H9 (cell line): ENCODE results near the gene PXK. TPM values are rescaled to one million over a fixed set of nuclear protein-coding genes. Genes with fewer than 3 reads are reported as not detected.

ENCODE experiments used
- DNase-seq: peaks from one replicate; pipeline ENCODE4 v3.0.0-alpha.2; 2017
- H2AFZ ChIP-seq: one replicate; pipeline ENCODE4 v1.6.1; 2013; ENCODE audit warnings: mild to moderate bottlenecking, low read length, control low read depth, moderate library complexity
- H2AK5ac ChIP-seq: 2 replicates; pipeline ENCODE4 v1.6.1; 2013; ENCODE audit warnings: low read length, control low read depth, mixed read lengths; ENCODE audit not compliant: insufficient read length
- H2BK120ac ChIP-seq: one replicate; pipeline ENCODE4 v1.6.1; 2013; ENCODE audit warnings: low read depth, mild to moderate bottlenecking, low read length, control low read depth, inconsistent platforms; ENCODE audit not compliant: poor library complexity, severe bottlenecking
- H2BK12ac ChIP-seq: 2 replicates; pipeline ENCODE4 v1.6.1; 2013; ENCODE audit warnings: low read length, control low read depth, mixed read lengths, low read depth; ENCODE audit not compliant: insufficient read length
- H2BK15ac ChIP-seq: 2 replicates; pipeline ENCODE4 v1.6.1; 2013; ENCODE audit warnings: low read depth, low read length, control low read depth
- H2BK20ac ChIP-seq: one replicate; pipeline ENCODE4 v1.6.1; 2013; ENCODE audit warnings: low read depth, mild to moderate bottlenecking, low read length, control low read depth, inconsistent platforms; ENCODE audit not compliant: poor library complexity, severe bottlenecking
- H2BK5ac ChIP-seq: 2 replicates; pipeline ENCODE4 v1.6.1; 2013; ENCODE audit warnings: low read length, control low read depth, mixed read lengths; ENCODE audit not compliant: insufficient read length
- H3K14ac ChIP-seq: 2 replicates; pipeline ENCODE4 v1.6.1; 2013; ENCODE audit warnings: low read length, control low read depth; ENCODE audit not compliant: insufficient read depth
- H3K18ac ChIP-seq: 2 replicates; pipeline ENCODE4 v1.6.1; 2013; ENCODE audit warnings: low read depth, mild to moderate bottlenecking, mixed read lengths, low read length, control low read depth; ENCODE audit not compliant: insufficient read length
- H3K23ac ChIP-seq: 2 replicates; pipeline ENCODE4 v1.6.1; 2013; ENCODE audit warnings: low read length, control low read depth, mixed read lengths, low read depth; ENCODE audit not compliant: insufficient read length
- H3K23me2 ChIP-seq: 2 replicates; pipeline ENCODE4 v1.6.1; 2013; ENCODE audit warnings: low read depth, mild to moderate bottlenecking, mixed read lengths, low read length, control low read depth; ENCODE audit not compliant: insufficient read length, poor library complexity, severe bottlenecking
- H3K27ac ChIP-seq: 2 replicates; pipeline ENCODE4 v1.5.1; 2013; ENCODE audit warnings: low read length, control low read depth, mixed read lengths, low read depth; ENCODE audit not compliant: insufficient read length
- H3K27me3 ChIP-seq: 2 replicates; pipeline ENCODE4 v1.6.1; 2013; ENCODE audit warnings: low read length, control low read depth, inconsistent platforms; ENCODE audit not compliant: insufficient read depth
- H3K4ac ChIP-seq: 2 replicates; pipeline ENCODE4 v1.6.1; 2013; ENCODE audit warnings: low read depth, mild to moderate bottlenecking, control low read depth, inconsistent platforms, low read length, moderate library complexity
- H3K4me1 ChIP-seq: 2 replicates; pipeline ENCODE4 v1.6.1; 2013; ENCODE audit warnings: low read length, control low read depth, inconsistent platforms; ENCODE audit not compliant: insufficient read depth
- H3K4me2 ChIP-seq: 2 replicates; pipeline ENCODE4 v1.6.1; 2013; ENCODE audit warnings: low read length, control low read depth, mixed read lengths; ENCODE audit not compliant: insufficient read length, insufficient read depth
- H3K56ac ChIP-seq: 2 replicates; pipeline ENCODE4 v1.6.1; 2013; ENCODE audit warnings: low read depth, mild to moderate bottlenecking, mixed read lengths, low read length, control low read depth; ENCODE audit not compliant: insufficient read length
- H3K79me1 ChIP-seq: 2 replicates; pipeline ENCODE4 v1.6.1; 2013; ENCODE audit warnings: low read depth, mild to moderate bottlenecking, moderate library complexity, low read length, control low read depth, inconsistent platforms; ENCODE audit not compliant: insufficient read depth, poor library complexity, severe bottlenecking
- H3K79me2 ChIP-seq: 2 replicates; pipeline ENCODE4 v1.6.1; 2013; ENCODE audit warnings: low read length, control low read depth, inconsistent platforms; ENCODE audit not compliant: insufficient read depth
- H3K9ac ChIP-seq: 2 replicates; pipeline ENCODE4 v1.6.1; 2013; ENCODE audit warnings: low read length, control low read depth, mixed read lengths; ENCODE audit not compliant: insufficient read length; ENCODE audit errors: extremely low read depth
- H3K9me3 ChIP-seq: one replicate; pipeline ENCODE4 v1.6.1; 2013; ENCODE audit warnings: low read depth, low read length, inconsistent platforms; ENCODE audit not compliant: control insufficient read depth
- H3T11ph ChIP-seq: one replicate; pipeline ENCODE4 v1.6.1; 2013; ENCODE audit warnings: mild to moderate bottlenecking, low read length, control low read depth, inconsistent platforms
- H4K20me1 ChIP-seq: one replicate; pipeline ENCODE4 v1.6.1; 2013; ENCODE audit not compliant: control insufficient read depth, insufficient read length, insufficient read depth
- H4K5ac ChIP-seq: 2 replicates; pipeline ENCODE4 v1.6.1; 2013; ENCODE audit warnings: low read depth, mild to moderate bottlenecking, mixed read lengths, low read length, control low read depth; ENCODE audit not compliant: insufficient read length
- H4K8ac ChIP-seq: replicated peaks from 2 replicates; pipeline ENCODE4 v1.6.1; 2013; ENCODE audit warnings: low read length, control low read depth, mixed read lengths, low read depth; ENCODE audit not compliant: insufficient read length
- H4K91ac ChIP-seq: 2 replicates; pipeline ENCODE4 v1.6.1; 2013; ENCODE audit warnings: low read depth, mild to moderate bottlenecking, moderate library complexity, mixed read lengths, low read length, control low read depth; ENCODE audit not compliant: insufficient read length
- H3K27ac Mint-ChIP-seq, 3 experiments: 2 replicates in 2 of 3; 3 replicates in 1 of 3; pipeline ENCODE4 v1.8.0; 2020 to 2021; ENCODE audit warnings: mixed read lengths in 3 of 3, mild to moderate bottlenecking in 1 of 3, moderate library complexity in 1 of 3
- H3K27me3 Mint-ChIP-seq: 2 replicates; pipeline ENCODE4 v1.8.0; 2021; ENCODE audit warnings: low read depth, mild to moderate bottlenecking, moderate library complexity, mixed read lengths
- H3K36me3 Mint-ChIP-seq, 3 experiments: 2 replicates in 2 of 3; 3 replicates in 1 of 3; pipeline ENCODE4 v1.8.0; 2020 to 2021; ENCODE audit warnings: low read depth in 3 of 3, mixed read lengths in 3 of 3; ENCODE audit not compliant: insufficient read depth in 1 of 3
- H3K4me1 Mint-ChIP-seq, 2 experiments: 2 replicates each; pipeline ENCODE4 v1.8.0; 2020; ENCODE audit warnings: mixed read lengths in 2 of 2
- H3K4me3 Mint-ChIP-seq, 2 experiments: 2 replicates in 1 of 2; 3 replicates in 1 of 2; pipeline ENCODE4 v1.8.0; 2020 to 2021; ENCODE audit warnings: mild to moderate bottlenecking in 2 of 2, mixed read lengths in 2 of 2, moderate library complexity in 1 of 2
- H3K9me3 Mint-ChIP-seq, 2 experiments: 2 replicates in 1 of 2; 3 replicates in 1 of 2; pipeline ENCODE4 v1.8.0; 2020; ENCODE audit warnings: mild to moderate bottlenecking in 2 of 2, mixed read lengths in 2 of 2, moderate library complexity in 1 of 2
- WGBS: extraction: QIAGEN DNeasy Blood & Tissue Kit; methylation state at CpG from one replicate; pipeline ENCODE4 v1.1.7; 2013; ENCODE audit warnings: missing lambda C conversion rate, low lambda C conversion rate, mixed read lengths; ENCODE audit not compliant: insufficient read length; ENCODE audit errors: extremely low coverage; 5-methylcytosine and 5-hydroxymethylcytosine counted together
- total RNA-seq: library from RNA; stranded (reverse); gene quantifications from 2 replicates; pipeline ENCODE4 v1.2.1, GENCODE V29; 2021
- TF ChIP-seq, protein P1 (sequence below): fragments of 200-600 bp; sonication (generic); conservative IDR thresholded peaks from 3 replicates; pipeline ENCODE4 v1.8.0; 2021; ENCODE audit warnings: antibody characterized with exemption, mild to moderate bottlenecking

The PXK gene
- total RNA-seq, 1 experiment from 2014 or later, result 3.3 TPM

- no peak overlapping the region for H2BK5ac ChIP-seq
- H3T11ph ChIP-seq, result no peak overlapping the region
- H3K79me2 ChIP-seq, result no peaks in the 10 kb centered on the region
- DNase-seq, result no peak
- Mint-ChIP-seq H3K36me3 (no peaks in the 10 kb centered on the region; a peak in 2 of 7 replicates), H3K27ac (no peak overlapping the region), H3K4me1 (peaks cover 10 to 13% of the 10 kb centered on the region in 2 experiments), H3K27me3 (no peaks in the 10 kb centered on the region), H3K4me3 (no peak overlapping the region), H3K9me3 (no peaks in the 10 kb centered on the region)
- no peak overlapping the region for H3K4me2 ChIP-seq
- no peak overlapping the region for H3K23ac ChIP-seq
- H2AK5ac ChIP-seq, result no peak overlapping the region
- no peak overlapping the region for H4K5ac ChIP-seq
- H4K91ac ChIP-seq, result no peak overlapping the region
- no peaks in the 10 kb centered on the region for H3K9me3 ChIP-seq
- H3K27me3 ChIP-seq, result no peaks in the 10 kb centered on the region
- H3K56ac ChIP-seq, result no peak overlapping the region
- H2BK20ac ChIP-seq, result no peak overlapping the region
- no peak overlapping the region for H2BK15ac ChIP-seq
- no peak overlapping the region for H3K9ac ChIP-seq
- TF ChIP-seq, protein P1, sequence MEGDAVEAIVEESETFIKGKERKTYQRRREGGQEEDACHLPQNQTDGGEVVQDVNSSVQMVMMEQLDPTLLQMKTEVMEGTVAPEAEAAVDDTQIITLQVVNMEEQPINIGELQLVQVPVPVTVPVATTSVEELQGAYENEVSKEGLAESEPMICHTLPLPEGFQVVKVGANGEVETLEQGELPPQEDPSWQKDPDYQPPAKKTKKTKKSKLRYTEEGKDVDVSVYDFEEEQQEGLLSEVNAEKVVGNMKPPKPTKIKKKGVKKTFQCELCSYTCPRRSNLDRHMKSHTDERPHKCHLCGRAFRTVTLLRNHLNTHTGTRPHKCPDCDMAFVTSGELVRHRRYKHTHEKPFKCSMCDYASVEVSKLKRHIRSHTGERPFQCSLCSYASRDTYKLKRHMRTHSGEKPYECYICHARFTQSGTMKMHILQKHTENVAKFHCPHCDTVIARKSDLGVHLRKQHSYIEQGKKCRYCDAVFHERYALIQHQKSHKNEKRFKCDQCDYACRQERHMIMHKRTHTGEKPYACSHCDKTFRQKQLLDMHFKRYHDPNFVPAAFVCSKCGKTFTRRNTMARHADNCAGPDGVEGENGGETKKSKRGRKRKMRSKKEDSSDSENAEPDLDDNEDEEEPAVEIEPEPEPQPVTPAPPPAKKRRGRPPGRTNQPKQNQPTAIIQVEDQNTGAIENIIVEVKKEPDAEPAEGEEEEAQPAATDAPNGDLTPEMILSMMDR, result no peak
- H3K18ac ChIP-seq, result no peak overlapping the region
- no peak overlapping the region for H2BK120ac ChIP-seq
- H4K20me1 ChIP-seq, result no peaks in the 10 kb centered on the region
- H3K4me1 ChIP-seq, result no peaks in the 10 kb centered on the region
- no peak overlapping the region for H4K8ac ChIP-seq
- no peak overlapping the region for H3K27ac ChIP-seq
- H3K14ac ChIP-seq, result no peak overlapping the region
- no peak overlapping the region for H2BK12ac ChIP-seq
- no peaks in the 10 kb centered on the region for H3K23me2 ChIP-seq
- no CpG with 5 or more reads among the region's 10 CpGs for WGBS
- H3K79me1 ChIP-seq, result no peaks in the 10 kb centered on the region
- H2AFZ ChIP-seq, result no peak overlapping the region
- no peak overlapping the region for H3K4ac ChIP-seq
Observed at GRCh38 chr3:58370407-58370806, 37.7 kb downstream of the PXK start.
